22Rv1 (cell line): Measurements from ENCODE around the gene CEP126.

ENCODE experiments used
- ZFX ChIP-seq: fragments of 450-650 bp; IDR thresholded peaks from 2 replicates; pipeline ENCODE4 v1.6.1; 2017; ENCODE audit warnings: antibody characterized with exemption, borderline replicate concordance
- TF ChIP-seq, protein P1 (sequence below): fragments of 450-650 bp; IDR thresholded peaks from 2 replicates; pipeline ENCODE4 v1.5.1; 2017; ENCODE audit warnings: mild to moderate bottlenecking

DNA sequence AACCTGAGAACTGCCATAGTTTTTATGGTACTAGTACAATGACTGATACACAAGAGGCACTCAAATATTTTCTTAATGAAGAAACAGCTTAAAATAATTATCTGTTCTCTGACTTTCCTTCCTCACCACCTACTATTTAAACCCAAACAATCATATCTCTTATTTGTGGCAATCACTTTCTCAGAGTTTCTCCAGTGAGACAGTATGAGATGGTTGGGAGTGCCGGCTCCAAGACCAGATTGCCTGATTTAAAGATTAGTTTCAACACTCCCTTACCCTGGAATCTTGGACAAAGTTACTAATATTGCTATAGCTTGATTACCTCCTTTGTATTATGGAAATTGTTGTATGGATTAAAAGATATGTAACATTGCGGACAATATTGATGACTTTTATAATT, 5.7 kb upstream of the CEP126 start:
- TF ChIP-seq, protein P1, sequence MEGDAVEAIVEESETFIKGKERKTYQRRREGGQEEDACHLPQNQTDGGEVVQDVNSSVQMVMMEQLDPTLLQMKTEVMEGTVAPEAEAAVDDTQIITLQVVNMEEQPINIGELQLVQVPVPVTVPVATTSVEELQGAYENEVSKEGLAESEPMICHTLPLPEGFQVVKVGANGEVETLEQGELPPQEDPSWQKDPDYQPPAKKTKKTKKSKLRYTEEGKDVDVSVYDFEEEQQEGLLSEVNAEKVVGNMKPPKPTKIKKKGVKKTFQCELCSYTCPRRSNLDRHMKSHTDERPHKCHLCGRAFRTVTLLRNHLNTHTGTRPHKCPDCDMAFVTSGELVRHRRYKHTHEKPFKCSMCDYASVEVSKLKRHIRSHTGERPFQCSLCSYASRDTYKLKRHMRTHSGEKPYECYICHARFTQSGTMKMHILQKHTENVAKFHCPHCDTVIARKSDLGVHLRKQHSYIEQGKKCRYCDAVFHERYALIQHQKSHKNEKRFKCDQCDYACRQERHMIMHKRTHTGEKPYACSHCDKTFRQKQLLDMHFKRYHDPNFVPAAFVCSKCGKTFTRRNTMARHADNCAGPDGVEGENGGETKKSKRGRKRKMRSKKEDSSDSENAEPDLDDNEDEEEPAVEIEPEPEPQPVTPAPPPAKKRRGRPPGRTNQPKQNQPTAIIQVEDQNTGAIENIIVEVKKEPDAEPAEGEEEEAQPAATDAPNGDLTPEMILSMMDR, result no peak
- no peak for TF ChIP-seq ZFX
